CD8-positive, alpha-beta memory T cell (primary cell): ENCODE results near the gene MFSD6. TPM values are rescaled to one million over a fixed set of nuclear protein-coding genes. Genes with fewer than 3 reads are reported as not detected.

Experiments used
- CTCF ChIA-PET: fragments of 350-600 bp; sonication (Branson Sonifier 250); formaldehyde crosslinking; loops from one replicate; lab custom pipeline; 2021; ENCODE audit warnings: antibody characterized with exemption; lab: Charles Lee
- POLR2A ChIA-PET: fragments of 350-600 bp; sonication (Branson Sonifier 250); formaldehyde crosslinking; loops from one replicate; lab custom pipeline; 2021; ENCODE audit warnings: antibody characterized with exemption; lab: Charles Lee
- DNase-seq, 5 donors: peaks; one replicate each; pipeline versions ENCODE4 v3.0.0 to v3.0.0-alpha.2; 2020 to 2022; ENCODE audit warnings: mixed read lengths in 1 of 5
- H3K27ac ChIP-seq: one replicate; pipeline ENCODE4 v1.7.0; 2013; ENCODE audit warnings: low read depth, mild to moderate bottlenecking, low read length, moderate library complexity
- H3K27me3 ChIP-seq: 2 replicates; pipeline ENCODE4 v1.7.0; 2013; ENCODE audit warnings: low read length, mild to moderate bottlenecking; ENCODE audit not compliant: insufficient read depth, poor library complexity, severe bottlenecking
- H3K36me3 ChIP-seq: 2 replicates; pipeline ENCODE4 v1.7.0; 2013; ENCODE audit warnings: mild to moderate bottlenecking, low read length, moderate library complexity; ENCODE audit not compliant: insufficient read depth
- H3K4me1 ChIP-seq: 2 replicates; pipeline ENCODE4 v1.7.0; 2013; ENCODE audit warnings: mild to moderate bottlenecking, low read length, moderate library complexity; ENCODE audit not compliant: insufficient read depth
- H3K4me3 ChIP-seq: 2 replicates; pipeline ENCODE4 v1.7.0; 2013; ENCODE audit warnings: mild to moderate bottlenecking, low read length
- H3K9me3 ChIP-seq: 2 replicates; pipeline ENCODE4 v1.7.0; 2013; ENCODE audit warnings: mild to moderate bottlenecking, low read length
- H3K27ac Mint-ChIP-seq, 8 donors: one replicate each; pipeline ENCODE4 v1.8.0; 2020 to 2021; ENCODE audit warnings: mixed read lengths in 8 of 8, mild to moderate bottlenecking in 6 of 8, inconsistent platforms in 3 of 8, moderate library complexity in 3 of 8
- H3K27me3 Mint-ChIP-seq, 2 donors: one replicate each; pipeline ENCODE4 v1.8.0; 2020 to 2021; ENCODE audit warnings: mixed read lengths in 2 of 2, mild to moderate bottlenecking in 1 of 2, moderate library complexity in 1 of 2
- H3K36me3 Mint-ChIP-seq, 3 donors: one replicate each; pipeline ENCODE4 v1.8.0; 2020 to 2021; ENCODE audit warnings: mixed read lengths in 3 of 3, inconsistent platforms in 1 of 3, mild to moderate bottlenecking in 1 of 3
- H3K4me1 Mint-ChIP-seq, 3 donors: one replicate each; pipeline ENCODE4 v1.8.0; 2020 to 2021; ENCODE audit warnings: mixed read lengths in 3 of 3, inconsistent platforms in 1 of 3, mild to moderate bottlenecking in 1 of 3
- H3K4me3 Mint-ChIP-seq, 7 donors: one replicate each; pipeline ENCODE4 v1.8.0; 2020 to 2021; ENCODE audit warnings: mixed read lengths in 7 of 7, mild to moderate bottlenecking in 6 of 7, moderate library complexity in 4 of 7, inconsistent platforms in 2 of 7
- H3K9me3 Mint-ChIP-seq, 5 donors: one replicate each; pipeline ENCODE4 v1.8.0; 2020 to 2022; ENCODE audit warnings: mixed read lengths in 5 of 5, mild to moderate bottlenecking in 3 of 5, moderate library complexity in 2 of 5, inconsistent platforms in 1 of 5
- polyA plus RNA-seq: library from polyadenylated mRNA; unstranded; fragments of 300-500 nt; fragmentation: Illumina TruSeq; gene quantifications from one replicate; pipeline ENCODE4 v1.2.3, GENCODE V29; 2021
- total RNA-seq, 2 experiments: library from RNA; stranded (reverse); gene quantifications; one replicate each; pipeline ENCODE4 v1.2.3, GENCODE V29; 2021

MFSD6 gene
- total and polyA plus RNA-seq, 3 experiments from 2014 or later: 31.8 to 65.7 (median 64.9) TPM

DNA sequence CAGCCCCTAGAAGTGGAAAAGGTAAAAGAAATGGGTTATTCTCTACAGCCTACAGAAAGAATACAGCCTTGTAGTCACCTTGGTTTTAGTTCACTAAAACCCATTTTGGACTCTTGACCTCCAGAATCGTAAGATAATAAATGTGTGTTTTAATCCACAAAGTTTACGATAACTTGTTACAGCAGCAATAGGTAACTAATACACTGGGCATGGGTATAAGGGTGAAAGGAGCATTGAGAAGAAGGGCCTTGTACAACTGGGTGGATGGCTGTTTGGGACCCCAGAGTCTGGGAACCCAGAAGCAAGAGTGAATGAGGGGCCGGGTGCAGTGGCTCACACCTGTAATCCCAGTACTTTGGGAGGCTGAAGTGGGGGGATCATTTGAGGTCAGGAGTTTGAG is 2.2 kb upstream of the MFSD6 start:
- Histone ChIP-seq H3K9me3 (no peaks in the 10 kb centered on the region), H3K27ac (no peak overlapping the region), H3K4me1 (peaks cover 31% of the 10 kb centered on the region), H3K4me3 (no peak overlapping the region), H3K36me3 (no peaks in the 10 kb centered on the region), H3K27me3 (no peaks in the 10 kb centered on the region)
- DNase-seq: no peak
- Mint-ChIP-seq H3K9me3 (no peaks in the 10 kb centered on the region), H3K27me3 (peaks cover 0 to 5% of the 10 kb centered on the region in 2 donors), H3K4me1 (peaks cover 18 to 25% (median 19%) of the 10 kb centered on the region in 3 donors), H3K36me3 (peaks cover 0 to 13% (median 0%) of the 10 kb centered on the region in 3 donors), H3K27ac (no peak overlapping the region), H3K4me3 (no peak overlapping the region)
- ChIA-PET CTCF (no interaction called here), POLR2A (interaction anchor here (0.6 kb wide), 1 partner anchor 10 kb away, joined by 3 read pairs; no protein-coding TSS in a partner anchor)

DNA sequence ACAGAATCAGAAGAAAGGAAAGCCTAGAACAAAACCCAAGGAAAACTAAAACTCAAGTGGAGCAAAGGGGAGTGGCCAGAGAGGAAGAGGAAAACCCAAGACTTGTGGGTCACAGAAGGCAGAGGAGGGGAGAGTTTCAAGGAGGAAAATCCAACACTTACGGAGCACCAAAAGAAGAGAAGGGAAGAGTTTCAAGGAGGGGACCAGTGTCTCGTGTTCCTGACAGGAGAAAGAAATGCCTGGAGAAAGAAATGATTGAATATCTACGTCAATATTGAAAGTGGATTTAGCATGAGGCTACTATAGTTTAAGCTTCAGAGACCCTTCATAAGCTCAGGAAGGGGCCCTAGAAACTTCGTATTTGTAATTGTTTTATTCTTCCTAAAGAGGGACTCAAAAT is 1.4 kb upstream of the MFSD6 start:
- peak overlapping the region; percentile 97 for H3K27ac ChIP-seq
- POLR2A ChIA-PET: interaction anchor here (0.6 to 1.9 kb wide), 14 partner anchors 9 to 965 kb away, joined by 3 to 31 read pairs (median 4); partner anchors contain the start of genes GLS, NAB1, NEMP2 and ORMDL1
- Mint-ChIP-seq H3K27me3 (peaks cover 0 to 5% of the 10 kb centered on the region in 2 donors), H3K9me3 (no peaks in the 10 kb centered on the region), H3K4me3 (peak overlapping the region in 4 of 7 donors; percentile 92 to 98 (median 94)), H3K27ac (no peak overlapping the region), H3K36me3 (peaks cover 0 to 14% (median 0%) of the 10 kb centered on the region in 3 donors), H3K4me1 (peaks cover 25 to 31% (median 27%) of the 10 kb centered on the region in 3 donors)
- H3K4me1 ChIP-seq: peaks cover 39% of the 10 kb centered on the region
- no peak overlapping the region for H3K4me3 ChIP-seq
- no peaks in the 10 kb centered on the region for H3K9me3 ChIP-seq
- DNase-seq: no peak
- CTCF ChIA-PET: interaction anchor here (1.0 to 1.1 kb wide), 2 partner anchors 9 to 46 kb away, joined by 3 to 5 read pairs; no protein-coding TSS in a partner anchor
- no peaks in the 10 kb centered on the region for H3K36me3 ChIP-seq
- no peaks in the 10 kb centered on the region for H3K27me3 ChIP-seq

DNA sequence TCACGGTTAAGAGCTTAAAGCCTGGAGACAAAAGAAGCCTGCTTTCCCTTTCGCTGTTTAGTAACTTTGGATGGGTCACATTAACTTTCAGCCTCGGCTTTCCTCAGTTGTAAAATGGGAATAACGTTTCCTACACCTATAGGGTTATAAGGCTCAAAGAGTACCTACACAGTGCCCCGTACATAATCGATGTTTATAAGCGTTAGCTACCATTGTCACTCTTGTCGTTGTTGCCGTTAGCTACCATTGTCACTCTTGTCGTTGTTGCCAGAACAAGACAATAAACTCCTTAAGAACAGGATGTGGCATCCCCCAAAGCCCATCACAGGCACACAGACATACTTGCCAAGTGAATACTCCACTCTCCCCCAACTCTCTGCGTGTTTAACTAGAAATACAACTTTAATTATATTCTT is 901 bp upstream of the MFSD6 start:
- Histone ChIP-seq H3K27me3 (no peaks in the 10 kb centered on the region), H3K4me3 (peak overlapping the region; percentile 67), H3K36me3 (no peaks in the 10 kb centered on the region), H3K27ac (peak overlapping the region; percentile 97), H3K4me1 (peaks cover 42% of the 10 kb centered on the region), H3K9me3 (no peaks in the 10 kb centered on the region)
- H3K27me3 Mint-ChIP-seq: peaks cover 0 to 5% of the 10 kb centered on the region in 2 donors
- H3K9me3 Mint-ChIP-seq: no peaks in the 10 kb centered on the region
- peak overlapping the region in 6 of 7 donors; percentile 92 to 99 (median 94) for H3K4me3 Mint-ChIP-seq
- no peak overlapping the region for H3K27ac Mint-ChIP-seq
- peaks cover 0 to 14% (median 0%) of the 10 kb centered on the region in 3 donors for H3K36me3 Mint-ChIP-seq
- H3K4me1 Mint-ChIP-seq: peaks cover 29 to 35% (median 32%) of the 10 kb centered on the region in 3 donors
- DNase-seq: peak in 3 of 5 donors; percentile 30 to 90 (median 35)
- ChIA-PET CTCF (interaction anchor here (1.0 to 1.1 kb wide), 2 partner anchors 9 to 47 kb away, joined by 3 to 5 read pairs; no protein-coding TSS in a partner anchor), POLR2A (interaction anchor here (0.6 to 1.9 kb wide), 14 partner anchors 9 to 966 kb away, joined by 3 to 31 read pairs (median 4); partner anchors contain the start of genes GLS, NAB1, NEMP2 and ORMDL1)

DNA sequence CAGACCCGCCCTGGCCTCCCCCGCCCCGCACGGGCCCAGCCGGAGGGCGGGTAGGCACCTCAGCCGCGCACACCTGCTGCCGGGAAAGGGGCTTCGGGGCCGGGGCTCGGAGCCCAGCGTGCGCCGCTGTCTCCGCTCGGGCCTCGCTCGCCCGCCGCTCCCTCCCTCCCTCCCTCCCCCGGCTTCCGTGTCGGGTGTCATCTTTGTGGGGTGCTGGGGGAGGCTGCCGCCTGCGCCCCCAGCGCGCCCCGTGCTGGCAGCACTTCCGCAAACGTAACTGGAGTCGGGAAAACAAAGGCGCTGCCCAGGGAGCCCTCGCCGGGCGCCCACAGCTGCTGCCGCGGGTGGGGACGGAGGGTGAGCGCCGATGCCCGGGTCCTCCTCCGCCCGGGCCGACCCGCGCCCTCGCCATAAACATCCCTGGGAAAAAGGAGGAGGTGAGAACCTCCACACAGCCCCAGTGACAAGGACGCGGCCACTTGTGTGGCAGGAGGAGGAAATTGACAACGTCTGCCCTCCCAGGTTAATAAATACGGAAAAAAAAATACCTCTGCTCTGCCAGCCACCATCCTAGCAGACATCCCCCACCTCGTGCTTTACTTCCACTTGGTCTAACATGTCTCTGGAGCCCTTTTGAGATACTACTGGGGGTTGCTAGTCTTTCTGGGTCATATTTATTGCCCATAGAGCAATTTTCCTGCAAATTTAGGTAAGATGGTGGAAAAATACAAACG is 550 bp downstream of the MFSD6 start:
- H3K27ac Mint-ChIP-seq: peak overlapping the region; percentile 97 to 99 (median 98)
- no peaks in the 10 kb centered on the region for H3K9me3 ChIP-seq
- ChIA-PET CTCF (interaction anchor here (1.4 kb wide), 1 partner anchor 239 kb away, joined by 3 read pairs; no protein-coding TSS in a partner anchor), POLR2A (interaction anchor here (0.5 to 1.5 kb wide), 3 partner anchors 125 to 263 kb away, joined by 4 to 10 read pairs (median 5); partner anchors contain the start of gene NEMP2)
- H3K27ac ChIP-seq: peak overlapping the region; percentile 97
- peaks cover 0 to 5% of the 10 kb centered on the region in 2 donors for H3K27me3 Mint-ChIP-seq
- H3K36me3 Mint-ChIP-seq: peaks cover 0 to 14% (median 0%) of the 10 kb centered on the region in 3 donors
- H3K36me3 ChIP-seq: no peaks in the 10 kb centered on the region
- H3K9me3 Mint-ChIP-seq: no peaks in the 10 kb centered on the region
- peaks cover 56% of the 10 kb centered on the region for H3K4me1 ChIP-seq
- H3K27me3 ChIP-seq: no peaks in the 10 kb centered on the region
- peak overlapping the region; percentile 88 to 95 (median 93) for H3K4me3 Mint-ChIP-seq
- DNase-seq: peak; percentile 71 to 91 (median 85)
- peak overlapping the region; percentile 61 for H3K4me3 ChIP-seq
- H3K4me1 Mint-ChIP-seq: peaks cover 44 to 49% (median 46%) of the 10 kb centered on the region in 3 donors

DNA sequence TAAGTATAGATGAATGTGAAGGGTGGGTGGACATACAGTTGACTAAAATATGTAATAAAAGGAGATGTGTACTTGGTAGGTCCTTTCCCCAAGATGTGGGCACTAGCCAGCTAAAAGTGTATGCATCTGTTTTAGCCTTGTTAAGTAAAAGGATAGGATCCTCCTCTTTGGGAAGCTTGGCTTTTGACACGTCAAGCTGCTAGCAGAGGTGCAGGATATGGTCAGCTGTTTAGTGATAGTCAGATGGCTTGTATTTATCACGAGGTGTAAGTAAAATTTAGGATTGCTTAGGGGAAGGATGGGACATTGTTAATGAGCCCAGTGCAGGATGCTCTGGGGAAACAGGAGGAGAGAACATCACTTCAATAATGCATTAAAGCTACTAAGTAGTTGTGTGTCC is 1.5 kb downstream of the MFSD6 start:
- peak overlapping the region; percentile 61 for H3K4me3 ChIP-seq
- H3K9me3 Mint-ChIP-seq: no peaks in the 10 kb centered on the region
- no peaks in the 10 kb centered on the region for H3K9me3 ChIP-seq
- DNase-seq: no peak
- H3K27ac Mint-ChIP-seq: peak overlapping the region; percentile 97 to 99 (median 98)
- H3K27me3 ChIP-seq: no peaks in the 10 kb centered on the region
- peak overlapping the region; percentile 97 for H3K27ac ChIP-seq
- H3K36me3 ChIP-seq: no peaks in the 10 kb centered on the region
- H3K4me3 Mint-ChIP-seq: peak overlapping the region; percentile 88 to 95 (median 93)
- peaks cover 63% of the 10 kb centered on the region for H3K4me1 ChIP-seq
- POLR2A ChIA-PET: interaction anchor here (0.7 to 1.5 kb wide), 3 partner anchors 124 to 126 kb away, joined by 3 to 10 read pairs (median 4); partner anchors contain the start of gene NEMP2
- peaks cover 0 to 14% (median 0%) of the 10 kb centered on the region in 3 donors for H3K36me3 Mint-ChIP-seq
- H3K4me1 Mint-ChIP-seq: peaks cover 51 to 53% (median 53%) of the 10 kb centered on the region in 3 donors
- peaks cover 0 to 5% of the 10 kb centered on the region in 2 donors for H3K27me3 Mint-ChIP-seq
- CTCF ChIA-PET: no interaction called here

DNA sequence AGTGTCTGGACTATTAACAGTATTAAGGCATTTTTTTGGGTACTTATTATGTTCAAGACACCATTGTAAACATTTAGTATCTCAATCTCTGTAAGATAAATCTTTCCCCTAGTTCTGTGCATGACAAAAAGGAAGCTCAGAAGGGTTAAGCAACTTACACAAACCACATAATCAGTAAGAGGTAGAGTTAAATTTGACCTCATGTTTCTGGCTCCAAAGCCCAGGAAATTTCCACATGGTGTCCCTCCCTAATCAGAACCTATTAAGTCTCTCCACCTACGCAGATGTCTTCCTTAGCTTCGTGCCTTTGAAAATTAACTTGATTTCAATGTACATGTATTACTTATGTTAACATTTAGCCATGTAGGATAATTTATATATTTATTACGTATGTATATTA is 2.0 kb downstream of the MFSD6 start:
- POLR2A ChIA-PET: interaction anchor here (0.5 to 1.5 kb wide), 3 partner anchors 9 to 126 kb away, joined by 3 to 4 read pairs (median 4); no protein-coding TSS in a partner anchor
- Mint-ChIP-seq H3K36me3 (peaks cover 0 to 14% (median 0%) of the 10 kb centered on the region in 3 donors), H3K4me1 (peaks cover 56 to 57% (median 56%) of the 10 kb centered on the region in 3 donors), H3K4me3 (peak overlapping the region; percentile 88 to 95 (median 93)), H3K9me3 (no peaks in the 10 kb centered on the region), H3K27me3 (peaks cover 0 to 5% of the 10 kb centered on the region in 2 donors), H3K27ac (peak overlapping the region; percentile 22 to 99 (median 98))
- peak overlapping the region; percentile 61 for H3K4me3 ChIP-seq
- CTCF ChIA-PET: no interaction called here
- H3K27ac ChIP-seq: no peak overlapping the region
- no peaks in the 10 kb centered on the region for H3K9me3 ChIP-seq
- DNase-seq: no peak
- H3K36me3 ChIP-seq: no peaks in the 10 kb centered on the region
- no peaks in the 10 kb centered on the region for H3K27me3 ChIP-seq
- peaks cover 67% of the 10 kb centered on the region for H3K4me1 ChIP-seq

DNA sequence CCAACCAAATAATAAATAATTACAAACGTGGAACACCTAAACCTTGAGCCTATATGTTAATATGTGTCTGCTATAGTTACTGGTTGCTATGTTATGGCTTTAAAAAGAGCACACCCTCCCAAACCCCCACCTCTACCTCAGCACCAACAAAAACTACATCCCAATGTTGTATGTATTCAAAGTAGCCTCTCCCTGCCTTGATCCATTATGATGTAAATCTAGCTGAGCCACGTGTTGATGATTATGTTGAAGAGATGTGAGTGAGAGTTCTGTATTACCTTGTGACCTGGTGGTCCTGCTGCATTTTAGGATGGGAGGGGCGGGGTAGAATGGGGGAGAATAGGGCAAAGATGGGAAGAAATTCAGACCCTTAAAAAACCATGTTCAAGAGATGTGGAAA is 4.8 kb downstream of the MFSD6 start:
- ChIA-PET CTCF (interaction anchor here (0.9 kb wide), 1 partner anchor 36 kb away, joined by 3 read pairs; no protein-coding TSS in a partner anchor), POLR2A (interaction anchor here (0.6 kb wide), 1 partner anchor 1283 kb away, joined by 3 read pairs; no protein-coding TSS in a partner anchor)
- no peaks in the 10 kb centered on the region for H3K9me3 ChIP-seq
- DNase-seq: no peak
- no peak overlapping the region for H3K27ac ChIP-seq
- no peaks in the 10 kb centered on the region for H3K27me3 ChIP-seq
- no peaks in the 10 kb centered on the region for H3K36me3 ChIP-seq
- Mint-ChIP-seq H3K4me3 (peak overlapping the region in 3 of 7 donors; percentile 7 to 42 (median 16)), H3K4me1 (peaks cover 73 to 84% (median 84%) of the 10 kb centered on the region in 3 donors), H3K27me3 (no peaks in the 10 kb centered on the region), H3K9me3 (no peaks in the 10 kb centered on the region), H3K36me3 (peaks cover 0 to 16% (median 3%) of the 10 kb centered on the region in 3 donors), H3K27ac (peak overlapping the region; percentile 44 to 78 (median 53))
- no peak overlapping the region for H3K4me3 ChIP-seq
- peaks cover 76% of the 10 kb centered on the region for H3K4me1 ChIP-seq
